Suprapubic skin (tissue), 4 donors: ENCODE data around the gene SLC43A3. TPM values are rescaled to one million over a fixed set of nuclear protein-coding genes. Genes with fewer than 3 reads are reported as not detected.

Experiments
- DNase-seq, 2 donors: peaks; one replicate each; pipeline ENCODE4 v3.0.0-alpha.2; 2019; ENCODE audit warnings: low spot score in 2 of 2
- H3K27ac ChIP-seq: fragments of 200-600 bp; sonication (generic); one replicate; pipeline ENCODE4 v1.5.1; 2019
- H3K27me3 ChIP-seq: fragments of 200-600 bp; sonication (generic); one replicate; pipeline ENCODE4 v1.5.1; 2019
- H3K36me3 ChIP-seq: fragments of 200-600 bp; sonication (generic); one replicate; pipeline ENCODE4 v1.5.1; 2019
- H3K4me1 ChIP-seq: fragments of 200-600 bp; sonication (generic); one replicate; pipeline ENCODE4 v1.5.1; 2019
- H3K4me3 ChIP-seq: fragments of 200-600 bp; sonication (generic); one replicate; pipeline ENCODE4 v1.5.1; 2019; ENCODE audit warnings: mild to moderate bottlenecking
- H3K9me3 ChIP-seq: fragments of 200-600 bp; sonication (generic); one replicate; pipeline ENCODE4 v1.5.1; 2019
- CTCF ChIP-seq, 2 donors: fragments of 200-600 bp in 1 of 2; fragments of 450-650 bp in 1 of 2; sonication (generic) in 1 of 2; IDR thresholded peaks; one replicate each; pipeline ENCODE4 v1.5.1; 2016 to 2019; ENCODE audit warnings: antibody characterized with exemption in 2 of 2, mild to moderate bottlenecking in 1 of 2, moderate library complexity in 1 of 2
- EP300 ChIP-seq: sonication (generic); formaldehyde crosslinking; IDR thresholded peaks from one replicate; pipeline ENCODE4 v1.6.1; 2017; ENCODE audit warnings: antibody characterized with exemption
- POLR2A ChIP-seq, 2 donors: fragments of 450-650 bp; IDR thresholded peaks; one replicate each; pipeline ENCODE4 v1.6.1; 2017; ENCODE audit warnings: antibody characterized with exemption in 2 of 2, mild to moderate bottlenecking in 2 of 2, moderate library complexity in 2 of 2
- POLR2AphosphoS5 ChIP-seq, 3 donors: sonication (generic); formaldehyde crosslinking; IDR thresholded peaks; one replicate each; pipeline ENCODE4 v1.6.1; 2017; ENCODE audit warnings: antibody characterized with exemption in 3 of 3
- WGBS: methylation state at CpG from one replicate; pipeline ENCODE4 v1.1.5; 2018; 5-methylcytosine and 5-hydroxymethylcytosine counted together
- total RNA-seq, 4 donors: library from RNA; depleted of rRNA; stranded (reverse); fragments of >200 nt; gene quantifications; one replicate each; pipeline ENCODE4 v1.1.0, GENCODE V29; 2016

Gene SLC43A3
- total RNA-seq, 4 donors from 2014 or later = 44.5 to 70.4 (median 60.0) TPM

GRCh38 chr11:57419146-57419545, 7.8 kb downstream of the SLC43A3 start:
- peaks cover 24% of the 10 kb centered on the region for H3K4me1 ChIP-seq
- TF ChIP-seq EP300 (no peak), POLR2A (IDR thresholded peaks at IDR 0.05) (no peak), CTCF (IDR thresholded peaks at IDR 0.05) (no peak), POLR2AphosphoS5 (IDR thresholded peaks at IDR 0.05) (no peak)
- no peak overlapping the region for H3K4me3 ChIP-seq
- no peaks in the 10 kb centered on the region for H3K9me3 ChIP-seq
- no peak for DNase-seq
- 84% methylated on average over 3 of the region's 3 CpGs for WGBS
- H3K27me3 ChIP-seq = no peaks in the 10 kb centered on the region
- H3K27ac ChIP-seq = no peak overlapping the region
- peaks cover 53% of the 10 kb centered on the region for H3K36me3 ChIP-seq

GRCh38 chr11:57418131-57418530, 8.8 kb downstream of the SLC43A3 start:
- TF ChIP-seq POLR2A (IDR thresholded peaks at IDR 0.05) = no peak
- no peak for TF ChIP-seq EP300
- no peak for TF ChIP-seq POLR2AphosphoS5 (IDR thresholded peaks at IDR 0.05)
- no peak for TF ChIP-seq CTCF (IDR thresholded peaks at IDR 0.05)
- peaks cover 63% of the 10 kb centered on the region for H3K36me3 ChIP-seq
- H3K4me3 ChIP-seq = no peak overlapping the region
- no peak overlapping the region for H3K27ac ChIP-seq
- H3K9me3 ChIP-seq = no peaks in the 10 kb centered on the region
- DNase-seq = no peak
- H3K4me1 ChIP-seq = peaks cover 15% of the 10 kb centered on the region
- no peaks in the 10 kb centered on the region for H3K27me3 ChIP-seq

- 33% methylated on average over 1 of the region's 4 CpGs for WGBS
- Histone ChIP-seq H3K36me3 (peaks cover 70% of the 10 kb centered on the region), H3K27me3 (no peaks in the 10 kb centered on the region), H3K9me3 (no peaks in the 10 kb centered on the region), H3K4me3 (no peak overlapping the region), H3K4me1 (peaks cover 9% of the 10 kb centered on the region), H3K27ac (no peak overlapping the region)
- no peak for TF ChIP-seq EP300
- TF ChIP-seq POLR2A (IDR thresholded peaks at IDR 0.05) = no peak
- TF ChIP-seq POLR2AphosphoS5 (IDR thresholded peaks at IDR 0.05) = no peak
- no peak for TF ChIP-seq CTCF (IDR thresholded peaks at IDR 0.05)
- DNase-seq = no peak
Observed at GRCh38 chr11:57417056-57417455, 9.9 kb downstream of the SLC43A3 start.

GRCh38 chr11:57416436-57416835, 10.5 kb downstream of the SLC43A3 start:
- no peak for DNase-seq
- no peak overlapping the region for H3K4me3 ChIP-seq
- peaks cover 71% of the 10 kb centered on the region for H3K36me3 ChIP-seq
- whole genome bisulfite sequencing = 95% methylated on average over 3 of the region's 3 CpGs
- H3K27ac ChIP-seq = no peak overlapping the region
- no peaks in the 10 kb centered on the region for H3K27me3 ChIP-seq
- H3K9me3 ChIP-seq = no peaks in the 10 kb centered on the region
- peaks cover 9% of the 10 kb centered on the region for H3K4me1 ChIP-seq
- TF ChIP-seq EP300 (no peak), POLR2AphosphoS5 (IDR thresholded peaks at IDR 0.05) (no peak), CTCF (IDR thresholded peaks at IDR 0.05) (no peak), POLR2A (IDR thresholded peaks at IDR 0.05) (no peak)

- no peak overlapping the region for H3K27ac ChIP-seq
- no peak overlapping the region for H3K4me3 ChIP-seq
- H3K27me3 ChIP-seq = no peaks in the 10 kb centered on the region
- TF ChIP-seq POLR2A (IDR thresholded peaks at IDR 0.05) = no peak
- TF ChIP-seq EP300 = no peak
- TF ChIP-seq POLR2AphosphoS5 (IDR thresholded peaks at IDR 0.05) = no peak
- no peak for TF ChIP-seq CTCF (IDR thresholded peaks at IDR 0.05)
- peaks cover 9% of the 10 kb centered on the region for H3K4me1 ChIP-seq
- 97% methylated on average over 11 of the region's 11 CpGs for WGBS
- H3K9me3 ChIP-seq = no peaks in the 10 kb centered on the region
- DNase-seq = no peak
- peaks cover 73% of the 10 kb centered on the region for H3K36me3 ChIP-seq
Observed at GRCh38 chr11:57414612-57415212, 12.2 kb downstream of the SLC43A3 start.
